ENCODE data around the gene ADH5. TPM values are rescaled to one million over a fixed set of nuclear protein-coding genes. Genes with fewer than 3 reads are reported as not detected.

ADH5 gene
- total and polyA plus RNA-seq, 4 experiments from 2014 or later, result 75.6 to 171 (median 111) TPM

GRCh38 chr4:99038213-99038612 is 50.4 kb downstream of the ADH5 start:
- ChIA-PET CTCF (ENCODE audit: partially characterized antibody) (interaction anchor here (1.7 to 4.2 kb wide), 2 partner anchors 18 to 43 kb away, joined by 5 to 22 read pairs; partner anchors contain the start of gene METAP1), POLR2A (ENCODE audit: partially characterized antibody) (no interaction called here)
- Histone ChIP-seq H3K9me3 (ENCODE audit: control insufficient read depth in 1 of 2, low read length in 2 of 2) (no peaks in the 10 kb centered on the region), H3K27ac (ENCODE audit: low read depth, low read length) (no peak overlapping the region), H3K4me1 (ENCODE audit: insufficient read depth, low read length) (peaks cover 10% of the 10 kb centered on the region), H3K27me3 (ENCODE audit: insufficient read depth, low read length) (no peaks in the 10 kb centered on the region), H3K4me3 (ENCODE audit: low read length in 2 of 2) (no peak overlapping the region), H3K36me3 (ENCODE audit: insufficient read depth, low read length) (peaks cover 6% of the 10 kb centered on the region)
- Mint-ChIP-seq H3K36me3 (peaks cover 49 to 56% of the 10 kb centered on the region in 2 donors), H3K27ac (no peak overlapping the region), H3K27me3 (no peaks in the 10 kb centered on the region), H3K4me1 (peaks cover 7 to 16% (median 11%) of the 10 kb centered on the region in 4 donors), H3K9me3 (peaks cover 0 to 15% (median 9%) of the 10 kb centered on the region in 8 donors), H3K4me3 (no peak overlapping the region)
- DNase-seq, result no peak
- intact Hi-C loops (cut with micrococcal nuclease), result no loop called here

- Histone ChIP-seq H3K9me3 (ENCODE audit: control insufficient read depth in 1 of 2, low read length in 2 of 2) (no peaks in the 10 kb centered on the region), H3K27ac (ENCODE audit: low read depth, low read length) (no peak overlapping the region), H3K4me1 (ENCODE audit: insufficient read depth, low read length) (peaks cover 14% of the 10 kb centered on the region), H3K4me3 (ENCODE audit: low read length in 2 of 2) (no peak overlapping the region), H3K27me3 (ENCODE audit: insufficient read depth, low read length) (no peaks in the 10 kb centered on the region), H3K36me3 (ENCODE audit: insufficient read depth, low read length) (peaks cover 2% of the 10 kb centered on the region)
- Mint-ChIP-seq H3K9me3 (peaks cover 0 to 15% (median 9%) of the 10 kb centered on the region in 8 donors), H3K4me1 (peaks cover 19 to 27% (median 21%) of the 10 kb centered on the region in 4 donors), H3K36me3 (peaks cover 46 to 61% of the 10 kb centered on the region in 2 donors), H3K4me3 (no peak overlapping the region), H3K27ac (peak overlapping the region in 1 of 7 donors; percentile 4), H3K27me3 (no peaks in the 10 kb centered on the region)
- CTCF ChIA-PET (ENCODE audit: partially characterized antibody), result interaction anchor here (1.2 kb wide), 1 partner anchor 22 kb away, joined by 5 read pairs; no protein-coding TSS in a partner anchor
- no peak for DNase-seq
- POLR2A ChIA-PET (ENCODE audit: partially characterized antibody), result no interaction called here
- intact Hi-C loops (cut with micrococcal nuclease), result no loop called here
These were observed 54.6 kb downstream of the ADH5 start for GRCh38 chr4:99033956-99034355.

GRCh38 chr4:99029852-99030251 is 58.7 kb downstream of the ADH5 start:
- Histone ChIP-seq H3K4me1 (ENCODE audit: insufficient read depth, low read length) (peaks cover 37% of the 10 kb centered on the region), H3K9me3 (ENCODE audit: control insufficient read depth in 1 of 2, low read length in 2 of 2) (no peaks in the 10 kb centered on the region), H3K4me3 (ENCODE audit: low read length in 2 of 2) (no peak overlapping the region), H3K27me3 (ENCODE audit: insufficient read depth, low read length) (no peaks in the 10 kb centered on the region), H3K36me3 (ENCODE audit: insufficient read depth, low read length) (no peaks in the 10 kb centered on the region), H3K27ac (ENCODE audit: low read depth, low read length) (no peak overlapping the region)
- DNase-seq, result no peak
- Mint-ChIP-seq H3K4me1 (peaks cover 40 to 58% (median 49%) of the 10 kb centered on the region in 4 donors), H3K9me3 (no peaks in the 10 kb centered on the region), H3K36me3 (peaks cover 14 to 31% of the 10 kb centered on the region in 2 donors), H3K27ac (peak overlapping the region in 3 of 7 donors; percentile 4 to 41 (median 24)), H3K4me3 (no peak overlapping the region), H3K27me3 (no peaks in the 10 kb centered on the region)
- intact Hi-C loops (cut with micrococcal nuclease), result no loop called here
- ChIA-PET POLR2A (ENCODE audit: partially characterized antibody) (interaction anchor here (1.4 kb wide), 1 partner anchor 34 kb away, joined by 7 read pairs; the partner anchor contains the start of gene METAP1), CTCF (ENCODE audit: partially characterized antibody) (interaction anchor here (1.1 to 4.1 kb wide), 4 partner anchors 9 to 35 kb away, joined by 3 to 24 read pairs (median 9); partner anchors contain the start of gene METAP1)

- peaks cover 47 to 64% (median 55%) of the 10 kb centered on the region in 4 donors for H3K4me1 Mint-ChIP-seq
- H3K4me1 ChIP-seq (ENCODE audit: insufficient read depth, low read length), result peaks cover 38% of the 10 kb centered on the region
These were observed 59.4 kb downstream of the ADH5 start for GRCh38 chr4:99029018-99029735.

GRCh38 chr4:99028187-99028586 is 60.4 kb downstream of the ADH5 start:
- intact Hi-C loops (cut with micrococcal nuclease), result no loop called here
- CTCF ChIA-PET (ENCODE audit: partially characterized antibody), result interaction anchor here (2.0 kb wide), 1 partner anchor 28 kb away, joined by 9 read pairs; no protein-coding TSS in a partner anchor
- H3K27ac ChIP-seq (ENCODE audit: low read depth, low read length), result no peak overlapping the region

More at GRCh38 chr4:99029018-99029735, 59.4 kb downstream of the ADH5 start:
- H3K27me3 Mint-ChIP-seq, result no peaks in the 10 kb centered on the region
- peaks cover 7 to 28% of the 10 kb centered on the region in 2 donors for H3K36me3 Mint-ChIP-seq
- peak overlapping the region in 4 of 7 donors; percentile 19 to 62 (median 30) for H3K27ac Mint-ChIP-seq
- Histone ChIP-seq H3K27me3 (ENCODE audit: insufficient read depth, low read length) (no peaks in the 10 kb centered on the region), H3K36me3 (ENCODE audit: insufficient read depth, low read length) (no peaks in the 10 kb centered on the region), H3K27ac (ENCODE audit: low read depth, low read length) (no peak overlapping the region), H3K9me3 (ENCODE audit: control insufficient read depth in 1 of 2, low read length in 2 of 2) (no peaks in the 10 kb centered on the region), H3K4me3 (ENCODE audit: low read length in 2 of 2) (no peak overlapping the region)
- peak overlapping the region in 2 of 8 donors; percentile 11 to 23 for H3K4me3 Mint-ChIP-seq
- intact Hi-C loops (cut with micrococcal nuclease), result no loop called here
- ChIA-PET CTCF (ENCODE audit: partially characterized antibody) (interaction anchor here (1.1 to 4.1 kb wide), 4 partner anchors 8 to 34 kb away, joined by 3 to 24 read pairs (median 9); partner anchors contain the start of gene METAP1), POLR2A (ENCODE audit: partially characterized antibody) (interaction anchor here (1.4 kb wide), 1 partner anchor 34 kb away, joined by 7 read pairs; the partner anchor contains the start of gene METAP1)
- DNase-seq, result no peak
- H3K9me3 Mint-ChIP-seq, result no peaks in the 10 kb centered on the region

GRCh38 chr4:99027304-99027703 is 61.3 kb downstream of the ADH5 start:
- no peaks in the 10 kb centered on the region for H3K36me3 ChIP-seq (ENCODE audit: insufficient read depth, low read length)
- Mint-ChIP-seq H3K27me3 (no peaks in the 10 kb centered on the region), H3K27ac (peak overlapping the region in 1 of 7 donors; percentile 58), H3K36me3 (peaks cover 4 to 18% of the 10 kb centered on the region in 2 donors), H3K9me3 (no peaks in the 10 kb centered on the region), H3K4me3 (no peak overlapping the region), H3K4me1 (peaks cover 56 to 82% (median 68%) of the 10 kb centered on the region in 4 donors)
- no peak overlapping the region for H3K4me3 ChIP-seq (ENCODE audit: low read length in 2 of 2)
- H3K4me1 ChIP-seq (ENCODE audit: insufficient read depth, low read length), result peaks cover 45% of the 10 kb centered on the region
- H3K27me3 ChIP-seq (ENCODE audit: insufficient read depth, low read length), result no peaks in the 10 kb centered on the region
- no peak overlapping the region for H3K27ac ChIP-seq (ENCODE audit: low read depth, low read length)
- DNase-seq, result no peak
- ChIA-PET CTCF (ENCODE audit: partially characterized antibody) (interaction anchor here (1.4 to 2.0 kb wide), 2 partner anchors 28 to 559 kb away, joined by 3 to 9 read pairs; no protein-coding TSS in a partner anchor), POLR2A (ENCODE audit: partially characterized antibody) (no interaction called here)
- H3K9me3 ChIP-seq (ENCODE audit: control insufficient read depth in 1 of 2, low read length in 2 of 2), result no peaks in the 10 kb centered on the region
- intact Hi-C loops (cut with micrococcal nuclease), result no loop called here

More at GRCh38 chr4:99028187-99028586, 60.4 kb downstream of the ADH5 start:
- H3K9me3 ChIP-seq (ENCODE audit: control insufficient read depth in 1 of 2, low read length in 2 of 2), result no peaks in the 10 kb centered on the region
- Mint-ChIP-seq H3K27ac (peak overlapping the region in 2 of 7 donors; percentile 11 to 67), H3K4me3 (no peak overlapping the region), H3K9me3 (no peaks in the 10 kb centered on the region), H3K36me3 (peaks cover 4 to 20% of the 10 kb centered on the region in 2 donors), H3K27me3 (no peaks in the 10 kb centered on the region), H3K4me1 (peaks cover 54 to 74% (median 64%) of the 10 kb centered on the region in 4 donors)
- no peaks in the 10 kb centered on the region for H3K36me3 ChIP-seq (ENCODE audit: insufficient read depth, low read length)
- POLR2A ChIA-PET (ENCODE audit: partially characterized antibody), result no interaction called here
- H3K27me3 ChIP-seq (ENCODE audit: insufficient read depth, low read length), result no peaks in the 10 kb centered on the region
- no peak overlapping the region for H3K4me3 ChIP-seq (ENCODE audit: low read length in 2 of 2)
- DNase-seq, result no peak
- H3K4me1 ChIP-seq (ENCODE audit: insufficient read depth, low read length), result peaks cover 38% of the 10 kb centered on the region

- Mint-ChIP-seq H3K27ac (peak overlapping the region in 4 of 7 donors; percentile 6 to 77 (median 65)), H3K9me3 (peaks cover 2 to 12% (median 12%) of the 10 kb centered on the region in 8 donors), H3K27me3 (no peaks in the 10 kb centered on the region), H3K4me3 (peak overlapping the region in 1 of 8 donors; percentile 48), H3K4me1 (peaks cover 55 to 88% (median 67%) of the 10 kb centered on the region in 4 donors), H3K36me3 (peaks cover 14 to 24% of the 10 kb centered on the region in 2 donors)
- Histone ChIP-seq H3K36me3 (ENCODE audit: insufficient read depth, low read length) (peaks cover 4% of the 10 kb centered on the region), H3K9me3 (ENCODE audit: control insufficient read depth in 1 of 2, low read length in 2 of 2) (no peaks in the 10 kb centered on the region), H3K4me3 (ENCODE audit: low read length in 2 of 2) (no peak overlapping the region), H3K27me3 (ENCODE audit: insufficient read depth, low read length) (no peaks in the 10 kb centered on the region), H3K4me1 (ENCODE audit: insufficient read depth, low read length) (peaks cover 47% of the 10 kb centered on the region), H3K27ac (ENCODE audit: low read depth, low read length) (no peak overlapping the region)
- POLR2A ChIA-PET (ENCODE audit: partially characterized antibody), result no interaction called here
- DNase-seq, result no peak
- CTCF ChIA-PET (ENCODE audit: partially characterized antibody), result interaction anchor here (1.5 to 3.6 kb wide), 2 partner anchors 30 to 31 kb away, joined by 6 to 19 read pairs; partner anchors contain the start of gene METAP1
- intact Hi-C loops (cut with micrococcal nuclease), result no loop called here
These were observed 63.1 kb downstream of the ADH5 start for GRCh38 chr4:99025506-99025905.

All from CD4-positive, alpha-beta memory T cell (primary cell).